ENCODE data around the gene MYRF. TPM values are rescaled to one million over a fixed set of nuclear protein-coding genes. Genes with fewer than 3 reads are reported as not detected.

The MYRF gene
- total and polyA plus RNA-seq, 2 donors (not counting 3 experiments of a cell fraction or from before 2014, with no cell fraction given) = 0.82 to 0.98 TPM

DNA sequence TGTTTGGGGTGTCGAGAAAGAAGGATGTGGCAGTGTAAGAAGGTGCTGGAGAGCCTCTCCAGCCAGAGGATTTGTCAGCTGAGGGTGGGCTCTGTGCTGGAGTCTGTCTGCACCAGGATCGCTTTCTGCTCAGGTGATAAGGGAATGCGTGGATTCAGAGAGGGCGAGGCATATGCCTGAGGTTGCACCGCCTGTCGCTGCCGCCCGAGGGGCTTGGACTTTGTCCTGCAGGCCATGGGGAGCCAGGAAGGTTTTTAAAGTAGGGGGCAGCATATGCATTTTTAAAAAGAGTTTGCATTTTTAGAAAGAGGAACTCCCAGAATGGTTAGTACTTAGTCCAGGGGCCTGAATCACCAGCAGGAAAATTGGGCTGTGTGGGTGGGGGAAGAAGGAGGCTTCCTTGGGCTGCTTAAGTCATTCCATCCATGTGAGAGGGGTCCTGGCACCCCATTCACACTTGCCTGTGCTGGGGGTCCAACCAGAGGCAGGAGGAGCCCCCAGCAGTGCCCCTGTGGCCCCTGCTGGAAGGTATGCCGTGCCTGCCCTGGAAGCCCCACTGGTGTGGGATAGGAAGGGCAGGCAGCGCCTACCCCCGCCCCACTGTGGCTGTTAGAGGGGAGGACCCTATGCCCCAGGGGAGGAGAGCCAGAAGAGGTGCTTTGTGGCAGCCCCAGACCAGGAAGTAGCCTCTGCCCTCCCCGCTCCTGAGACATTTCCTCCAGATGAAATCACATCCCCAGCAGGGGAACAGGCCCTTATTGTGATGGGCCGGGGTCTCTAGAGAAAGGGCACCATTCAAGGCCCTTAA lies 35.8 kb upstream of the MYRF start:
- FAIRE-seq = peak; percentile 78
- ChIA-PET CTCF (interaction anchor here (0.7 kb wide), 1 partner anchor 17 kb away, joined by 5 read pairs; no protein-coding TSS in a partner anchor), POLR2A (no interaction called here)
- Histone ChIP-seq H3K4me1 (ENCODE audit: control insufficient read depth, extremely low read depth, insufficient read depth, low read length) (peaks cover 28% of the 10 kb centered on the region), H3K27me3 (ENCODE audit: control insufficient read depth in 2 of 2, insufficient read depth in 2 of 2, low read length in 2 of 2) (no peaks in the 10 kb centered on the region), H3K9me3 (replicated peaks; ENCODE audit: control insufficient read depth, insufficient read depth, low read length) (no peaks in the 10 kb centered on the region), H2AFZ (ENCODE audit: low read depth, low read length) (no peak overlapping the region), H3K9me1 (replicated peaks; ENCODE audit: control insufficient read depth, extremely low read depth, insufficient read depth, low read length) (no peaks in the 10 kb centered on the region), H3K27ac (ENCODE audit: insufficient read depth, low read depth, low read length) (no peak overlapping the region), H3K36me3 (ENCODE audit: control insufficient read depth in 2 of 2, extremely low read depth in 1 of 2, insufficient read depth in 2 of 2, low read length in 2 of 2) (no peaks in the 10 kb centered on the region), H4K20me1 (replicated peaks; ENCODE audit: control insufficient read depth, extremely low read depth, insufficient read depth, low read length) (no peaks in the 10 kb centered on the region), H3K9ac (replicated peaks; ENCODE audit: extremely low read depth, insufficient read depth, low read length) (no peak overlapping the region), H3K79me2 (ENCODE audit: control insufficient read depth, insufficient read depth, low read length) (no peaks in the 10 kb centered on the region), H3K4me2 (ENCODE audit: insufficient read depth, low read length) (no peak overlapping the region), H3K4me3 (replicated peaks in 1 of 3; ENCODE audit: insufficient read depth in 1 of 3, low read depth in 1 of 3, low read length in 3 of 3) (no peak overlapping the region)
- TF ChIP-seq, protein P1, sequence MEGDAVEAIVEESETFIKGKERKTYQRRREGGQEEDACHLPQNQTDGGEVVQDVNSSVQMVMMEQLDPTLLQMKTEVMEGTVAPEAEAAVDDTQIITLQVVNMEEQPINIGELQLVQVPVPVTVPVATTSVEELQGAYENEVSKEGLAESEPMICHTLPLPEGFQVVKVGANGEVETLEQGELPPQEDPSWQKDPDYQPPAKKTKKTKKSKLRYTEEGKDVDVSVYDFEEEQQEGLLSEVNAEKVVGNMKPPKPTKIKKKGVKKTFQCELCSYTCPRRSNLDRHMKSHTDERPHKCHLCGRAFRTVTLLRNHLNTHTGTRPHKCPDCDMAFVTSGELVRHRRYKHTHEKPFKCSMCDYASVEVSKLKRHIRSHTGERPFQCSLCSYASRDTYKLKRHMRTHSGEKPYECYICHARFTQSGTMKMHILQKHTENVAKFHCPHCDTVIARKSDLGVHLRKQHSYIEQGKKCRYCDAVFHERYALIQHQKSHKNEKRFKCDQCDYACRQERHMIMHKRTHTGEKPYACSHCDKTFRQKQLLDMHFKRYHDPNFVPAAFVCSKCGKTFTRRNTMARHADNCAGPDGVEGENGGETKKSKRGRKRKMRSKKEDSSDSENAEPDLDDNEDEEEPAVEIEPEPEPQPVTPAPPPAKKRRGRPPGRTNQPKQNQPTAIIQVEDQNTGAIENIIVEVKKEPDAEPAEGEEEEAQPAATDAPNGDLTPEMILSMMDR (IDR thresholded peaks at IDR 0.05; ENCODE audit: extremely low read depth in 1 of 2, insufficient read depth in 1 of 2, low read depth in 1 of 2, low read length in 2 of 2) = no peak
- TF ChIP-seq MYC (IDR thresholded peaks at IDR 0.05; ENCODE audit: low read depth, low read length) = no peak
- TF ChIP-seq, protein P2, sequence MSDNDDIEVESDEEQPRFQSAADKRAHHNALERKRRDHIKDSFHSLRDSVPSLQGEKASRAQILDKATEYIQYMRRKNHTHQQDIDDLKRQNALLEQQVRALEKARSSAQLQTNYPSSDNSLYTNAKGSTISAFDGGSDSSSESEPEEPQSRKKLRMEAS (IDR thresholded peaks at IDR 0.05; ENCODE audit: insufficient read depth, insufficient read length) = no peak
- no peak for TF ChIP-seq JUN (IDR thresholded peaks at IDR 0.05; ENCODE audit: borderline replicate concordance, insufficient read depth, insufficient read length, low read depth)
- no peak for TF ChIP-seq POLR2A (IDR thresholded peaks at IDR 0.05; ENCODE audit: low read depth, low read length)
- TF ChIP-seq EZH2 (IDR thresholded peaks at IDR 0.05; ENCODE audit: borderline replicate concordance, low read depth, low read length, severe bottlenecking) = no peak
- no peak for TF ChIP-seq FOS (IDR thresholded peaks at IDR 0.05; ENCODE audit: borderline replicate concordance, insufficient read depth, low read length)
- no peak for TF ChIP-seq GATA2 (IDR thresholded peaks at IDR 0.05; ENCODE audit: insufficient read depth, insufficient read length, low read depth, low read length)
- TF ChIP-seq POLR2AphosphoS5 (IDR thresholded peaks at IDR 0.05; ENCODE audit: insufficient read depth, low read depth, low read length) = no peak
- dilution Hi-C loops (cut with MboI; ENCODE audit: extremely low pct_ligation_motif_present, low sequenced_read_pairs) (no loop called here), intact Hi-C loops (cut with micrococcal nuclease) (loop anchor here (5.0 kb wide), 1 partner anchor 34 kb away; the partner anchor contains the start of gene DAGLA)
- no peak for DNase-seq (ENCODE audit: low read depth, low spot score)
- BruUV-seq (replicated peaks) = no TSS peak
